H9 (cell line): Measurements from ENCODE around the gene BEGAIN. TPM values are rescaled to one million over a fixed set of nuclear protein-coding genes. Genes with fewer than 3 reads are reported as not detected.

Experiments used
- DNase-seq: peaks from one replicate; pipeline ENCODE4 v3.0.0-alpha.2; 2017
- H2AFZ ChIP-seq: one replicate; pipeline ENCODE4 v1.6.1; 2013; ENCODE audit warnings: mild to moderate bottlenecking, low read length, control low read depth, moderate library complexity
- H2AK5ac ChIP-seq: 2 replicates; pipeline ENCODE4 v1.6.1; 2013; ENCODE audit warnings: low read length, control low read depth, mixed read lengths; ENCODE audit not compliant: insufficient read length
- H2BK120ac ChIP-seq: one replicate; pipeline ENCODE4 v1.6.1; 2013; ENCODE audit warnings: low read depth, mild to moderate bottlenecking, low read length, control low read depth, inconsistent platforms; ENCODE audit not compliant: poor library complexity, severe bottlenecking
- H2BK12ac ChIP-seq: 2 replicates; pipeline ENCODE4 v1.6.1; 2013; ENCODE audit warnings: low read length, control low read depth, mixed read lengths, low read depth; ENCODE audit not compliant: insufficient read length
- H2BK15ac ChIP-seq: 2 replicates; pipeline ENCODE4 v1.6.1; 2013; ENCODE audit warnings: low read depth, low read length, control low read depth
- H2BK20ac ChIP-seq: one replicate; pipeline ENCODE4 v1.6.1; 2013; ENCODE audit warnings: low read depth, mild to moderate bottlenecking, low read length, control low read depth, inconsistent platforms; ENCODE audit not compliant: poor library complexity, severe bottlenecking
- H2BK5ac ChIP-seq: 2 replicates; pipeline ENCODE4 v1.6.1; 2013; ENCODE audit warnings: low read length, control low read depth, mixed read lengths; ENCODE audit not compliant: insufficient read length
- H3K14ac ChIP-seq: 2 replicates; pipeline ENCODE4 v1.6.1; 2013; ENCODE audit warnings: low read length, control low read depth; ENCODE audit not compliant: insufficient read depth
- H3K18ac ChIP-seq: 2 replicates; pipeline ENCODE4 v1.6.1; 2013; ENCODE audit warnings: low read depth, mild to moderate bottlenecking, mixed read lengths, low read length, control low read depth; ENCODE audit not compliant: insufficient read length
- H3K23ac ChIP-seq: 2 replicates; pipeline ENCODE4 v1.6.1; 2013; ENCODE audit warnings: low read length, control low read depth, mixed read lengths, low read depth; ENCODE audit not compliant: insufficient read length
- H3K23me2 ChIP-seq: 2 replicates; pipeline ENCODE4 v1.6.1; 2013; ENCODE audit warnings: low read depth, mild to moderate bottlenecking, mixed read lengths, low read length, control low read depth; ENCODE audit not compliant: insufficient read length, poor library complexity, severe bottlenecking
- H3K27ac ChIP-seq: 2 replicates; pipeline ENCODE4 v1.5.1; 2013; ENCODE audit warnings: low read length, control low read depth, mixed read lengths, low read depth; ENCODE audit not compliant: insufficient read length
- H3K27me3 ChIP-seq: 2 replicates; pipeline ENCODE4 v1.6.1; 2013; ENCODE audit warnings: low read length, control low read depth, inconsistent platforms; ENCODE audit not compliant: insufficient read depth
- H3K4ac ChIP-seq: 2 replicates; pipeline ENCODE4 v1.6.1; 2013; ENCODE audit warnings: low read depth, mild to moderate bottlenecking, control low read depth, inconsistent platforms, low read length, moderate library complexity
- H3K4me1 ChIP-seq: 2 replicates; pipeline ENCODE4 v1.6.1; 2013; ENCODE audit warnings: low read length, control low read depth, inconsistent platforms; ENCODE audit not compliant: insufficient read depth
- H3K4me2 ChIP-seq: 2 replicates; pipeline ENCODE4 v1.6.1; 2013; ENCODE audit warnings: low read length, control low read depth, mixed read lengths; ENCODE audit not compliant: insufficient read length, insufficient read depth
- H3K56ac ChIP-seq: 2 replicates; pipeline ENCODE4 v1.6.1; 2013; ENCODE audit warnings: low read depth, mild to moderate bottlenecking, mixed read lengths, low read length, control low read depth; ENCODE audit not compliant: insufficient read length
- H3K79me1 ChIP-seq: 2 replicates; pipeline ENCODE4 v1.6.1; 2013; ENCODE audit warnings: low read depth, mild to moderate bottlenecking, moderate library complexity, low read length, control low read depth, inconsistent platforms; ENCODE audit not compliant: insufficient read depth, poor library complexity, severe bottlenecking
- H3K79me2 ChIP-seq: 2 replicates; pipeline ENCODE4 v1.6.1; 2013; ENCODE audit warnings: low read length, control low read depth, inconsistent platforms; ENCODE audit not compliant: insufficient read depth
- H3K9ac ChIP-seq: 2 replicates; pipeline ENCODE4 v1.6.1; 2013; ENCODE audit warnings: low read length, control low read depth, mixed read lengths; ENCODE audit not compliant: insufficient read length; ENCODE audit errors: extremely low read depth
- H3K9me3 ChIP-seq: one replicate; pipeline ENCODE4 v1.6.1; 2013; ENCODE audit warnings: low read depth, low read length, inconsistent platforms; ENCODE audit not compliant: control insufficient read depth
- H3T11ph ChIP-seq: one replicate; pipeline ENCODE4 v1.6.1; 2013; ENCODE audit warnings: mild to moderate bottlenecking, low read length, control low read depth, inconsistent platforms
- H4K20me1 ChIP-seq: one replicate; pipeline ENCODE4 v1.6.1; 2013; ENCODE audit not compliant: control insufficient read depth, insufficient read length, insufficient read depth
- H4K5ac ChIP-seq: 2 replicates; pipeline ENCODE4 v1.6.1; 2013; ENCODE audit warnings: low read depth, mild to moderate bottlenecking, mixed read lengths, low read length, control low read depth; ENCODE audit not compliant: insufficient read length
- H4K8ac ChIP-seq: replicated peaks from 2 replicates; pipeline ENCODE4 v1.6.1; 2013; ENCODE audit warnings: low read length, control low read depth, mixed read lengths, low read depth; ENCODE audit not compliant: insufficient read length
- H4K91ac ChIP-seq: 2 replicates; pipeline ENCODE4 v1.6.1; 2013; ENCODE audit warnings: low read depth, mild to moderate bottlenecking, moderate library complexity, mixed read lengths, low read length, control low read depth; ENCODE audit not compliant: insufficient read length
- H3K27ac Mint-ChIP-seq, 3 experiments: 2 replicates in 2 of 3; 3 replicates in 1 of 3; pipeline ENCODE4 v1.8.0; 2020 to 2021; ENCODE audit warnings: mixed read lengths in 3 of 3, mild to moderate bottlenecking in 1 of 3, moderate library complexity in 1 of 3
- H3K27me3 Mint-ChIP-seq: 2 replicates; pipeline ENCODE4 v1.8.0; 2021; ENCODE audit warnings: low read depth, mild to moderate bottlenecking, moderate library complexity, mixed read lengths
- H3K36me3 Mint-ChIP-seq, 3 experiments: 2 replicates in 2 of 3; 3 replicates in 1 of 3; pipeline ENCODE4 v1.8.0; 2020 to 2021; ENCODE audit warnings: low read depth in 3 of 3, mixed read lengths in 3 of 3; ENCODE audit not compliant: insufficient read depth in 1 of 3
- H3K4me1 Mint-ChIP-seq, 2 experiments: 2 replicates each; pipeline ENCODE4 v1.8.0; 2020; ENCODE audit warnings: mixed read lengths in 2 of 2
- H3K4me3 Mint-ChIP-seq, 2 experiments: 2 replicates in 1 of 2; 3 replicates in 1 of 2; pipeline ENCODE4 v1.8.0; 2020 to 2021; ENCODE audit warnings: mild to moderate bottlenecking in 2 of 2, mixed read lengths in 2 of 2, moderate library complexity in 1 of 2
- H3K9me3 Mint-ChIP-seq, 2 experiments: 2 replicates in 1 of 2; 3 replicates in 1 of 2; pipeline ENCODE4 v1.8.0; 2020; ENCODE audit warnings: mild to moderate bottlenecking in 2 of 2, mixed read lengths in 2 of 2, moderate library complexity in 1 of 2
- CTCF ChIP-seq: fragments of 200-600 bp; sonication (generic); conservative IDR thresholded peaks from 3 replicates; pipeline ENCODE4 v1.8.0; 2021; ENCODE audit warnings: antibody characterized with exemption, mild to moderate bottlenecking
- WGBS: extraction: QIAGEN DNeasy Blood & Tissue Kit; methylation state at CpG from one replicate; pipeline ENCODE4 v1.1.7; 2013; ENCODE audit warnings: missing lambda C conversion rate, low lambda C conversion rate, mixed read lengths; ENCODE audit not compliant: insufficient read length; ENCODE audit errors: extremely low coverage; 5-methylcytosine and 5-hydroxymethylcytosine counted together
- total RNA-seq: library from RNA; stranded (reverse); gene quantifications from 2 replicates; pipeline ENCODE4 v1.2.1, GENCODE V29; 2021

BEGAIN gene
- total RNA-seq, 1 experiment from 2014 or later: 2.6 TPM

- H2BK120ac ChIP-seq: no peak overlapping the region
- no peaks in the 10 kb centered on the region for H3K23me2 ChIP-seq
- H3K23ac ChIP-seq: no peak overlapping the region
- no peaks in the 10 kb centered on the region for H3K27me3 ChIP-seq
- no peak overlapping the region for H4K5ac ChIP-seq
- no peak overlapping the region for H3K9ac ChIP-seq
- no peak overlapping the region for H2BK20ac ChIP-seq
- peaks cover 2% of the 10 kb centered on the region; the same call in 1 of the 2 replicates for H3K4me1 ChIP-seq
- H3K4me2 ChIP-seq: no peak overlapping the region
- H4K8ac ChIP-seq: no peak overlapping the region
- H3K18ac ChIP-seq: no peak overlapping the region
- no peaks in the 10 kb centered on the region for H3K79me1 ChIP-seq
- no peak overlapping the region for H3K4me3 Mint-ChIP-seq
- H4K91ac ChIP-seq: no peak overlapping the region
- no peak overlapping the region for H3T11ph ChIP-seq
- H3K27me3 Mint-ChIP-seq: peaks cover 15% of the 10 kb centered on the region
- H3K9me3 Mint-ChIP-seq: no peaks in the 10 kb centered on the region; a peak in 1 of 5 replicates
- no peak overlapping the region for H3K27ac ChIP-seq
- no peak overlapping the region for H3K14ac ChIP-seq
- H2AK5ac ChIP-seq: no peak overlapping the region
- no peak overlapping the region for H2BK12ac ChIP-seq
- H3K79me2 ChIP-seq: no peaks in the 10 kb centered on the region
- H3K36me3 Mint-ChIP-seq: no peaks in the 10 kb centered on the region
- no peak for TF ChIP-seq CTCF
- WGBS: no CpG with 5 or more reads among the region's 9 CpGs
- H3K56ac ChIP-seq: no peak overlapping the region
- H2AFZ ChIP-seq: no peak overlapping the region
- H2BK5ac ChIP-seq: no peak overlapping the region
- no peak overlapping the region for H3K27ac Mint-ChIP-seq
- no peaks in the 10 kb centered on the region for H3K9me3 ChIP-seq
- H2BK15ac ChIP-seq: no peak overlapping the region
- DNase-seq: no peak
- H4K20me1 ChIP-seq: no peaks in the 10 kb centered on the region
- no peak overlapping the region for H3K4ac ChIP-seq
- peaks cover 8 to 10% of the 10 kb centered on the region in 2 experiments for H3K4me1 Mint-ChIP-seq
These were observed 25.8 kb upstream of the BEGAIN start for GRCh38 chr14:100612986-100613385.
